Keratinocyte (primary cell): Measurements from ENCODE around the gene TPRA1. TPM values are rescaled to one million over a fixed set of nuclear protein-coding genes. Genes with fewer than 3 reads are reported as not detected.

Experiments
- DNase-seq: peaks from one replicate; pipeline ENCODE4 v3.0.0-alpha.2; 2011; ENCODE audit warnings: low read depth, missing footprints, low spot score
- FAIRE-seq: peaks from 2 replicates; lab custom pipeline; 2011; peaks lifted over from hg19 to GRCh38; lab: Jason Lieb, UNC
- H2AFZ ChIP-seq: 2 replicates; pipeline ENCODE4 v1.6.0; 2012; ENCODE audit warnings: low read length, control low read depth, inconsistent platforms; ENCODE audit not compliant: control insufficient read depth
- H3K27ac ChIP-seq: 2 replicates; pipeline ENCODE4 v1.5.1; 2011; ENCODE audit warnings: low read length; ENCODE audit not compliant: control insufficient read depth, insufficient read depth
- H3K27me3 ChIP-seq: 3 replicates; pipeline ENCODE4 v1.6.0; 2011; ENCODE audit warnings: low read length; ENCODE audit not compliant: control insufficient read depth, insufficient read depth; ENCODE audit errors: extremely low read depth
- H3K36me3 ChIP-seq, 2 experiments: 2 replicates in 1 of 2; 3 replicates in 1 of 2; pipeline ENCODE4 v1.5.1; 2011; ENCODE audit warnings: low read length in 2 of 2, mild to moderate bottlenecking in 1 of 2; ENCODE audit not compliant: control insufficient read depth in 2 of 2, insufficient read depth in 2 of 2; ENCODE audit errors: extremely low read depth in 1 of 2
- H3K4me1 ChIP-seq: 3 replicates; pipeline ENCODE4 v1.5.1; 2011; ENCODE audit warnings: low read length; ENCODE audit not compliant: control insufficient read depth, insufficient read depth; ENCODE audit errors: extremely low read depth
- H3K4me2 ChIP-seq: 3 replicates; pipeline ENCODE4 v1.6.0; 2011; ENCODE audit warnings: low read depth, low read length; ENCODE audit not compliant: control insufficient read depth, insufficient read depth; ENCODE audit errors: extremely low read depth
- H3K4me3 ChIP-seq, 3 experiments: fragments of 200-600 bp in 1 of 3; sonication (generic) in 1 of 3; 2 replicates in 2 of 3; 3 replicates in 1 of 3; pipeline ENCODE4 v1.5.1; 2011 to 2016; ENCODE audit warnings: low read length in 3 of 3, mild to moderate bottlenecking in 3 of 3, control low read depth in 2 of 3, inconsistent platforms in 1 of 3, low read depth in 1 of 3, mixed read lengths in 1 of 3, mixed run types in 1 of 3, moderate library complexity in 1 of 3; ENCODE audit not compliant: control insufficient read depth in 2 of 3, insufficient read depth in 2 of 3; ENCODE audit errors: extremely low read depth in 1 of 3
- H3K79me2 ChIP-seq: 2 replicates; pipeline ENCODE4 v1.6.0; 2012; ENCODE audit warnings: low read length; ENCODE audit not compliant: control insufficient read depth, insufficient read depth
- H3K9ac ChIP-seq: 3 replicates; pipeline ENCODE4 v1.6.0; 2011; ENCODE audit warnings: low read length; ENCODE audit not compliant: control insufficient read depth, insufficient read depth; ENCODE audit errors: extremely low read depth
- H3K9me1 ChIP-seq: 3 replicates; pipeline ENCODE4 v1.6.0; 2011; ENCODE audit warnings: low read length; ENCODE audit not compliant: control insufficient read depth, insufficient read depth; ENCODE audit errors: extremely low read depth
- H3K9me3 ChIP-seq: 2 replicates; pipeline ENCODE4 v1.5.1; 2012; ENCODE audit warnings: low read depth, low read length; ENCODE audit not compliant: control insufficient read depth
- H4K20me1 ChIP-seq: 3 replicates; pipeline ENCODE4 v1.6.0; 2011; ENCODE audit warnings: low read length; ENCODE audit not compliant: control insufficient read depth, insufficient read depth; ENCODE audit errors: extremely low read depth
- EZH2 ChIP-seq: IDR thresholded peaks from one replicate; pipeline ENCODE4 v1.6.1; 2012; ENCODE audit warnings: inconsistent platforms, mild to moderate bottlenecking, low read length, moderate library complexity
- dilution Hi-C: fragments of 300-500 bp; cut with MboI; formaldehyde crosslinking; loops from one replicate; pipeline ENCODE4 v1.7.0; 2020; ENCODE audit warnings: low sequenced_read_pairs; ENCODE audit not compliant: extremely low pct_ligation_motif_present
- polyA plus RNA-seq, 5 experiments: library from polyadenylated mRNA; depleted of rRNA in 3 of 5; stranded (reverse) in 3 of 5; stranded (forward) in 1 of 5; unstranded in 1 of 5; fragments of >200 nt; gene quantifications; 1 replicate in 1 of 5; 2 replicates in 3 of 5; 3 replicates in 1 of 5; pipeline versions ENCODE4 v1.2.1 to v1.2.3, GENCODE V29; 2011 to 2012; ENCODE audit warnings: missing spikeins in 2 of 5, low read depth in 1 of 5, low replicate concordance in 1 of 5
- TF ChIP-seq, protein P1 (sequence below), 3 experiments: IDR thresholded peaks in 1 of 3; conservative IDR thresholded peaks in 1 of 3; optimal IDR thresholded peaks in 1 of 3; 2 replicates in 2 of 3; 3 replicates in 1 of 3; pipeline versions ENCODE3 to v1.5.1; 2011; ENCODE audit warnings: low read length in 3 of 3, mild to moderate bottlenecking in 3 of 3, moderate library complexity in 2 of 3, control low read depth in 1 of 3, inconsistent platforms in 1 of 3; ENCODE audit not compliant: insufficient read depth in 2 of 3; ENCODE audit errors: extremely low read depth in 1 of 3

The TPRA1 gene
- polyA plus RNA-seq, 1 donor (not counting 4 experiments of a cell fraction or from before 2014, with no cell fraction given), result 22.2 TPM

DNA sequence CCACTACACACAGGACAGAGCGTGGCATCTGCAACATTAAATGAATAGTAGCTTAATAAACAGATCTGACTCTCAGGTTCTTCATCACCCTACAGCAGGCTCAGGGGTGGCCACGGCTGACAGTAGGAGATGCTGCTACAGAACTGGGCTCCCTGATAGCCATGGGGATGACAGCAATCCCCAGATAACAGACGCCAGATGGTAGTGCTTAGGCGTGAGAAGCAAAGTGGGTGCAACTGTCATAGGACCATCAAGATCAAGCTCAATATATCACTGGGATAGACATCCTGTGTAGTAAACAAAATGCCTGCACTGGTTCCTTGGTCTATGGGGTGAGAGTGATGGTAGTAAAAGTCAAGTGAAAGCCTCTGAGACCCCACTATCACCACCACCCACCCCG, 2.6 kb upstream of the TPRA1 start:
- Histone ChIP-seq H3K36me3 (peaks cover 0 to under 1% of the 10 kb centered on the region in 2 experiments), H3K4me2 (no peak overlapping the region), H3K4me1 (peaks cover 19% of the 10 kb centered on the region), H3K79me2 (peaks cover 20% of the 10 kb centered on the region), H3K9ac (no peak overlapping the region), H4K20me1 (peaks cover 4% of the 10 kb centered on the region), H3K9me1 (no peaks in the 10 kb centered on the region), H3K27me3 (no peaks in the 10 kb centered on the region), H3K27ac (no peak overlapping the region), H3K9me3 (no peaks in the 10 kb centered on the region), H3K4me3 (no peak overlapping the region), H2AFZ (no peak overlapping the region)
- dilution Hi-C loops, result no loop called here
- TF ChIP-seq, protein P1, sequence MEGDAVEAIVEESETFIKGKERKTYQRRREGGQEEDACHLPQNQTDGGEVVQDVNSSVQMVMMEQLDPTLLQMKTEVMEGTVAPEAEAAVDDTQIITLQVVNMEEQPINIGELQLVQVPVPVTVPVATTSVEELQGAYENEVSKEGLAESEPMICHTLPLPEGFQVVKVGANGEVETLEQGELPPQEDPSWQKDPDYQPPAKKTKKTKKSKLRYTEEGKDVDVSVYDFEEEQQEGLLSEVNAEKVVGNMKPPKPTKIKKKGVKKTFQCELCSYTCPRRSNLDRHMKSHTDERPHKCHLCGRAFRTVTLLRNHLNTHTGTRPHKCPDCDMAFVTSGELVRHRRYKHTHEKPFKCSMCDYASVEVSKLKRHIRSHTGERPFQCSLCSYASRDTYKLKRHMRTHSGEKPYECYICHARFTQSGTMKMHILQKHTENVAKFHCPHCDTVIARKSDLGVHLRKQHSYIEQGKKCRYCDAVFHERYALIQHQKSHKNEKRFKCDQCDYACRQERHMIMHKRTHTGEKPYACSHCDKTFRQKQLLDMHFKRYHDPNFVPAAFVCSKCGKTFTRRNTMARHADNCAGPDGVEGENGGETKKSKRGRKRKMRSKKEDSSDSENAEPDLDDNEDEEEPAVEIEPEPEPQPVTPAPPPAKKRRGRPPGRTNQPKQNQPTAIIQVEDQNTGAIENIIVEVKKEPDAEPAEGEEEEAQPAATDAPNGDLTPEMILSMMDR (optimal IDR thresholded peaks at IDR 0.05 in 1 of 3, IDR thresholded peaks at IDR 0.05 in 1 of 3, conservative IDR thresholded peaks at IDR 0.05 in 1 of 3; ENCODE audit: extremely low read depth in 1 of 3, insufficient read depth in 2 of 3, low read length in 3 of 3), result no peak
- TF ChIP-seq EZH2, result no peak
- DNase-seq, result no peak
- FAIRE-seq, result no peak

GRCh38 chr3:127590282-127590592, 296 bp downstream of the TPRA1 start:
- H2AFZ ChIP-seq, result peak overlapping the region; percentile 50
- TF ChIP-seq, protein P1 (optimal IDR thresholded peaks at IDR 0.05 in 1 of 3, IDR thresholded peaks at IDR 0.05 in 1 of 3, conservative IDR thresholded peaks at IDR 0.05 in 1 of 3; ENCODE audit: extremely low read depth in 1 of 3, insufficient read depth in 2 of 3, low read length in 3 of 3), result no peak
- TF ChIP-seq EZH2, result no peak

More at GRCh38 chr3:127590282-127590592, 296 bp downstream of the TPRA1 start:
- peak overlapping the region; percentile 97 for H3K4me2 ChIP-seq
- DNase-seq (no peak), FAIRE-seq (no peak)
- dilution Hi-C loops, result no loop called here
- no peaks in the 10 kb centered on the region for H3K9me1 ChIP-seq
- peaks cover 47% of the 10 kb centered on the region for H3K79me2 ChIP-seq
- peak overlapping the region; percentile 79 to 87 (median 87) for H3K4me3 ChIP-seq
- H3K9ac ChIP-seq, result peak overlapping the region; percentile 94
- H4K20me1 ChIP-seq, result peaks cover 8% of the 10 kb centered on the region
- H3K4me1 ChIP-seq, result peaks cover 26% of the 10 kb centered on the region
- H3K27ac ChIP-seq, result peak overlapping the region; percentile 96
- no peaks in the 10 kb centered on the region for H3K27me3 ChIP-seq
- H3K36me3 ChIP-seq, result peaks cover 4 to 5% of the 10 kb centered on the region in 2 experiments
- no peaks in the 10 kb centered on the region for H3K9me3 ChIP-seq
